ENCODE data around the gene USP31. TPM values are rescaled to one million over a fixed set of nuclear protein-coding genes. Genes with fewer than 3 reads are reported as not detected.

USP31 gene
- total and polyA plus RNA-seq, 2 experiments from 2014 or later: 3.3 to 6.4 TPM

DNA sequence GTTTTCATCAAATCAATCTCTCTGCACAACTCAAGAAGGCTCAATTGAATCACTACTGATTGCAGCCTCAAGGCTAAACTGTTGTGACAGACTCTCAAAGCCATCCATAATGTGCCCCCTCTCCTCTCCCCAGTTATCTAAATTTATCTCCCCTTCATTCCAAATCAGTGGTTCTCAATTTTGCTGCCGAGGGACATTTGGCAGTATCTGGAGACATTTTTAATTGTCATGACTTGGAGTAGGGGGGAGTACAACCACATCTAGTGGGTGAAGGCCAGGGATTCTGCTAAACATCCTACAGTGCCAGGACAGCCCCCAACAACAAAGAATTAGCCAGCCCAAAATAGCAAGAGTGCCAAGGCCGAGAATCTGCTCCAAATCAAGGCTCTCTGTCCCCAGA is 9.1 kb downstream of the USP31 start:
- no peaks in the 10 kb centered on the region for H3K9me2 ChIP-seq (replicated peaks; ENCODE audit: insufficient read depth)
- no peak for DNase-seq (ENCODE audit: low spot score)
- no peak overlapping the region for H3K4me2 ChIP-seq
- no peaks in the 10 kb centered on the region for H3K36me3 ChIP-seq (replicated peaks; ENCODE audit: insufficient read depth, low read depth)
- 98% methylated on average over 2 of the region's 2 CpGs for WGBS (ENCODE audit: low lambda C conversion rate, missing lambda C conversion rate)
- no peak overlapping the region for H3K27ac ChIP-seq
- peaks cover 11% of the 10 kb centered on the region for H3K4me1 ChIP-seq (ENCODE audit: insufficient read depth)
- no peaks in the 10 kb centered on the region for H4K20me1 ChIP-seq (ENCODE audit: insufficient read depth, poor library complexity, severe bottlenecking)
- H3K27me3 ChIP-seq: no peaks in the 10 kb centered on the region
- TF ChIP-seq EZH2phosphoT487 (IDR thresholded peaks at IDR 0.05; ENCODE audit: low read depth, severe bottlenecking, unreplicated experiment): no peak
- no peak for TF ChIP-seq EZH2 (IDR thresholded peaks at IDR 0.05; ENCODE audit: borderline replicate concordance)
- TF ChIP-seq, protein P1, sequence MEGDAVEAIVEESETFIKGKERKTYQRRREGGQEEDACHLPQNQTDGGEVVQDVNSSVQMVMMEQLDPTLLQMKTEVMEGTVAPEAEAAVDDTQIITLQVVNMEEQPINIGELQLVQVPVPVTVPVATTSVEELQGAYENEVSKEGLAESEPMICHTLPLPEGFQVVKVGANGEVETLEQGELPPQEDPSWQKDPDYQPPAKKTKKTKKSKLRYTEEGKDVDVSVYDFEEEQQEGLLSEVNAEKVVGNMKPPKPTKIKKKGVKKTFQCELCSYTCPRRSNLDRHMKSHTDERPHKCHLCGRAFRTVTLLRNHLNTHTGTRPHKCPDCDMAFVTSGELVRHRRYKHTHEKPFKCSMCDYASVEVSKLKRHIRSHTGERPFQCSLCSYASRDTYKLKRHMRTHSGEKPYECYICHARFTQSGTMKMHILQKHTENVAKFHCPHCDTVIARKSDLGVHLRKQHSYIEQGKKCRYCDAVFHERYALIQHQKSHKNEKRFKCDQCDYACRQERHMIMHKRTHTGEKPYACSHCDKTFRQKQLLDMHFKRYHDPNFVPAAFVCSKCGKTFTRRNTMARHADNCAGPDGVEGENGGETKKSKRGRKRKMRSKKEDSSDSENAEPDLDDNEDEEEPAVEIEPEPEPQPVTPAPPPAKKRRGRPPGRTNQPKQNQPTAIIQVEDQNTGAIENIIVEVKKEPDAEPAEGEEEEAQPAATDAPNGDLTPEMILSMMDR (IDR thresholded peaks at IDR 0.05; ENCODE audit: poor library complexity): no peak
- peaks cover 84% of the 10 kb centered on the region for H3K79me2 ChIP-seq
- no peak overlapping the region for H2AFZ ChIP-seq
- H3K4me3 ChIP-seq: no peak overlapping the region
- peaks cover 5% of the 10 kb centered on the region for H3K9me3 ChIP-seq (ENCODE audit: low read depth)

DNA sequence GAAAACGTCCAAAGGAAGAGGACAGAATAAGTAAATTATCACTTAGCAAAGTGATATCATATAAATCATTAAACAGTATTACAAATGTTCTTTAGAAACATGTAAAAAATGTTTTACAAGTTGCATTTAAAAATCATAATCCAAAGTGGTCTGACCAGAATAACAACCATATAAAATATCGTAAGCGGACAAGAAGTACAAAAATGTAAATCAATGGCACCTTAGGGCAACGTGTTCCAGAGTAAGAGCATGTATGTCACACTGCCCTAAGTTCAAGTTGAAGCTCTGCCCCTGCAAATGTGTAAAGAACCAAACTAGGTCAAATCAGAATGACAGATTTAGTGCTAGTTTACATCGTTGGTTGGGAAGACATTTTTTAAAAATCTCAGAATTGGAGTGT is 11.4 kb downstream of the USP31 start:
- Histone ChIP-seq H2AFZ (no peak overlapping the region), H3K9me3 (ENCODE audit: low read depth) (peaks cover 6% of the 10 kb centered on the region), H4K20me1 (ENCODE audit: insufficient read depth, poor library complexity, severe bottlenecking) (no peaks in the 10 kb centered on the region), H3K4me1 (ENCODE audit: insufficient read depth) (peaks cover 19% of the 10 kb centered on the region), H3K4me3 (no peak overlapping the region), H3K9me2 (replicated peaks; ENCODE audit: insufficient read depth) (no peaks in the 10 kb centered on the region), H3K79me2 (peaks cover 85% of the 10 kb centered on the region), H3K36me3 (replicated peaks; ENCODE audit: insufficient read depth, low read depth) (no peaks in the 10 kb centered on the region), H3K27me3 (no peaks in the 10 kb centered on the region), H3K27ac (no peak overlapping the region), H3K4me2 (no peak overlapping the region)
- no peak for DNase-seq (ENCODE audit: low spot score)
- TF ChIP-seq EZH2 (IDR thresholded peaks at IDR 0.05; ENCODE audit: borderline replicate concordance) (no peak), EZH2phosphoT487 (IDR thresholded peaks at IDR 0.05; ENCODE audit: low read depth, severe bottlenecking, unreplicated experiment) (no peak)
- TF ChIP-seq, protein P1 (IDR thresholded peaks at IDR 0.05; ENCODE audit: poor library complexity): no peak
- 88% methylated on average over 5 of the region's 5 CpGs for WGBS (ENCODE audit: low lambda C conversion rate, missing lambda C conversion rate)

DNA sequence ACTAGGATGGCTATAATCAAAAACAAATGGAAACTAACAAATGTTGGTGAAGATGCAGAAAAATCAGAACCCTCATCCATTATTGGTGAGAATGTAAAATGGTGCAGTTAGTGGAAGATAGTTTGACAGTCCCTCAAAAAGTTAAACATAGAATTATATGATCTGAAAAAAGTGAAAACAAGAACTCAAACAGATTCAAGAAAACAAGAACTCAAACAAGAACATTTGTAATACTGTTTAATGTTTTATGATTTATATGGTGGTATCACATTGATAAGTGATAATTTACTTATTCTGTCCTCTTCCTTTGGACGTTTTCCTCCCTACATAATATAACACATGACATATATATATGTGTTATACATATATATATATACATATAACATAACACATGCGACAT is 12.0 kb downstream of the USP31 start:
- peaks cover 23% of the 10 kb centered on the region for H3K4me1 ChIP-seq (ENCODE audit: insufficient read depth)
- no peaks in the 10 kb centered on the region for H3K9me2 ChIP-seq (replicated peaks; ENCODE audit: insufficient read depth)
- 86% methylated on average over 2 of the region's 2 CpGs for WGBS (ENCODE audit: low lambda C conversion rate, missing lambda C conversion rate)
- no peak overlapping the region for H3K4me2 ChIP-seq
- TF ChIP-seq EZH2phosphoT487 (IDR thresholded peaks at IDR 0.05; ENCODE audit: low read depth, severe bottlenecking, unreplicated experiment) (no peak), EZH2 (IDR thresholded peaks at IDR 0.05; ENCODE audit: borderline replicate concordance) (no peak)
- TF ChIP-seq, protein P1 (IDR thresholded peaks at IDR 0.05; ENCODE audit: poor library complexity): no peak
- no peak overlapping the region for H3K27ac ChIP-seq
- no peak overlapping the region for H2AFZ ChIP-seq
- no peaks in the 10 kb centered on the region for H3K36me3 ChIP-seq (replicated peaks; ENCODE audit: insufficient read depth, low read depth)
- no peak for DNase-seq (ENCODE audit: low spot score)
- no peaks in the 10 kb centered on the region for H3K27me3 ChIP-seq
- no peak overlapping the region for H3K4me3 ChIP-seq
- H3K9me3 ChIP-seq (ENCODE audit: low read depth): peaks cover 6% of the 10 kb centered on the region
- peaks cover 88% of the 10 kb centered on the region for H3K79me2 ChIP-seq
- no peaks in the 10 kb centered on the region for H4K20me1 ChIP-seq (ENCODE audit: insufficient read depth, poor library complexity, severe bottlenecking)

DNA sequence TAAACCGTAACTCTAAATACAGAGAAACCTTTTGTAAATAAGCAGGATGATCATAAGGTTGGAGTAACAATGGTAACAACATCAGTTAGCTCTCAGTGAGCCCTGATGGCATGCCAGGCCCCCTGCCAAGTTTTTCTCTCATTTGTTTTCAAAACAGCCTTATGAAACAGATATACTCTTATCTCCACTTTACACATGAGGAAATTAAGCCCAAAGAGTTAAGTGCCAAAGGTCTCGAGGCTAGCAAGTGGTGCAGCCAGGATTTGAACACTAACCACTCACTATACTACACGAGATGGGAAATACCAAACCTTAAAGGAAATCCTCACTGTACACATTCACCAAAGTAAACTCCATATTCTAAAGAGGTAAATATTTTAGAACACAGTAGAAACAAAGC is 15.0 kb downstream of the USP31 start:
- no peak for DNase-seq (ENCODE audit: low spot score)

More for the DNA sequence above, 15.0 kb downstream of the USP31 start:
- no peaks in the 10 kb centered on the region for H4K20me1 ChIP-seq (ENCODE audit: insufficient read depth, poor library complexity, severe bottlenecking)
- TF ChIP-seq EZH2 (IDR thresholded peaks at IDR 0.05; ENCODE audit: borderline replicate concordance): no peak
- TF ChIP-seq, protein P1 (IDR thresholded peaks at IDR 0.05; ENCODE audit: poor library complexity): no peak
- TF ChIP-seq EZH2phosphoT487 (IDR thresholded peaks at IDR 0.05; ENCODE audit: low read depth, severe bottlenecking, unreplicated experiment): no peak
- H3K9me2 ChIP-seq (replicated peaks; ENCODE audit: insufficient read depth): no peaks in the 10 kb centered on the region
- H3K9me3 ChIP-seq (ENCODE audit: low read depth): peaks cover 6% of the 10 kb centered on the region
- 52% methylated on average over 3 of the region's 3 CpGs for WGBS (ENCODE audit: low lambda C conversion rate, missing lambda C conversion rate)
- no peaks in the 10 kb centered on the region for H3K36me3 ChIP-seq (replicated peaks; ENCODE audit: insufficient read depth, low read depth)
- no peak overlapping the region for H2AFZ ChIP-seq
- H3K27ac ChIP-seq: no peak overlapping the region
- H3K79me2 ChIP-seq: peaks cover 88% of the 10 kb centered on the region
- no peak overlapping the region for H3K4me3 ChIP-seq
- H3K4me1 ChIP-seq (ENCODE audit: insufficient read depth): peaks cover 19% of the 10 kb centered on the region
- no peaks in the 10 kb centered on the region for H3K27me3 ChIP-seq
- no peak overlapping the region for H3K4me2 ChIP-seq

Measured in hepatocyte (in vitro differentiated cells).